Jurkat, Clone E6-1 (cell line): Measurements from ENCODE around the gene SORCS3.

Experiments used
- DNase-seq: peaks from one replicate; pipeline ENCODE4 v3.0.0-alpha.2; 2011; ENCODE audit warnings: low read depth, low spot score
- H3K4me3 ChIP-seq: 2 replicates; pipeline ENCODE4 v1.5.1; 2011; ENCODE audit warnings: mild to moderate bottlenecking, low read length, control low read depth, moderate library complexity

Gene SORCS3

GRCh38 chr10:105187243-105187642, 546.2 kb downstream of the SORCS3 start:
- no peak overlapping the region for H3K4me3 ChIP-seq
- no peak for DNase-seq

- DNase-seq: no peak
- no peak overlapping the region for H3K4me3 ChIP-seq
Observed at GRCh38 chr10:105188737-105189462, 547.8 kb downstream of the SORCS3 start.

DNA sequence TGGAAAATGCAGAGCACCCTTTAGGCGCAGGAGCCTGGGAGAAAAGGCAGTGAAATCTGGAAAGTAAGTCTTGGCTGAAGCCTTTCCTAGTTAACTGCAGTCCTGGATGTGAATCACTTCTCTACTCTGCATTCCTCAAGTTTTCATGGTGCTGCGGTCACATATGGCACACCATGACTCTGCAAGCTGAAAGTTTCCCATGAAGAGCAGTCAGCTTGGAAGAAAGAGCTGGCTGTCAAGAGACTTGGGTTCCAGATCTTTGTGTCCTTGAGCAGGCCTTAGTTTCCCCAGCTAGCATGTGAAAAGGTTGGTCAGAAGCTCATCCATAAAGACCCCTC, 548.3 kb downstream of the SORCS3 start:
- DNase-seq: no peak
- H3K4me3 ChIP-seq: no peak overlapping the region

GRCh38 chr10:105192146-105192545, 551.1 kb downstream of the SORCS3 start:
- no peak for DNase-seq

GRCh38 chr10:105192861-105193260, 551.8 kb downstream of the SORCS3 start:
- H3K4me3 ChIP-seq: no peak overlapping the region
- no peak for DNase-seq

More at GRCh38 chr10:105192146-105192545, 551.1 kb downstream of the SORCS3 start:
- no peak overlapping the region for H3K4me3 ChIP-seq

DNA sequence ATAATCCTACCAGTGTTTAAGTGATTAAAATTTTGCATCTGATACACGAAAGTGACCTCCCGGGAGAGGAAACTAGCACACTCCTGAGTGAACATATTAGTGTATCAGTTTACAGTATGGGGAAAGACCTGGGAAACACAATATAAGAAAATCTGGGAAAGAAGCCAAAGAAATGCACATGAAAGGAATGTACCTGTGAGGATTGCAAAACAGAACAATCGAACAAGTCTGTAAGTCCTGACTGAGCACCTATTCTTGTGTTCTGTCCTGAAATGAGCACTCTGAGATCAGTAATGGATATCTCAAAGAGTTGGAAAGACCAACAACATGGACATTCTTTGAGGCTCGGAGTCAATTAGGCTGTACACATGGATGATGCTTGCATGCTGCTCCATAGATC, 554.7 kb downstream of the SORCS3 start:
- H3K4me3 ChIP-seq: no peak overlapping the region
- DNase-seq: no peak

DNA sequence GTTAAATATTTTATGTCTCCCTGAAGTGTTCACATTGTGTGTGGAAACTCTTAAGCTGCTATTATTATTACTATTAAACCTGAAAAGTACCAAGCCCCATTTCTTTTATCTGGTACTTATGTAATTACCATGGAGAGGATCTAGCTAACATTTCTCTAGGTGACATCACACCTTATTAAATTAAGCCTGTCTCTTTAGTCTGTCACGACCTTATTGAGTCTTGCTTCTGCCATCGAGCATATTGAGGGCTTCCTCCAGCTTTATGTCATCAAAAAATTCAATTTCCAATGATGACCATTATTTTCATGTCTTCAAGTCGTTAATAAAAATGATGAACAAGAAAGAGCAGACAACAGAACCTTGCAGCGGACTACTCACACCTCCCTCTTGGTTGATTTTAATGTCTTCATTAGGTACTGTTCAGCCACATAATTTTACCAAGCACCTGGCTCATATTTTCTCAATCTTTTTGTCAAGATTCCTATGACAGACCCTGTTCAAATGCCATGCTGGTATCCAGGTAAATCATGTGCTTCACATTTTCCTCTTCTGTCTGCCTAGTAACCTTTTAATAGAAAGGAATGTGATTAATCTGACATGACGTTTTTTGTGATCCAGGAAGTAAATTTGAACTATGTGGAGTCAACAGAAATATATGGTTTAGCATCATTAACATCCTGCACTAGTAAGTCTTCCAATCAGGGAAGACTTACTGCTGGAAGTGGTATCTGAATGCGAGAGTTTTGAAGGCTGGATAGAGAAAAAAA, 556.7 kb downstream of the SORCS3 start:
- H3K4me3 ChIP-seq: no peak overlapping the region
- DNase-seq: no peak

GRCh38 chr10:105206616-105207015, 565.5 kb downstream of the SORCS3 start:
- DNase-seq: no peak
- no peak overlapping the region for H3K4me3 ChIP-seq

GRCh38 chr10:105207476-105207995, 566.4 kb downstream of the SORCS3 start:
- DNase-seq: no peak
- H3K4me3 ChIP-seq: no peak overlapping the region

GRCh38 chr10:105210546-105210945, 569.5 kb downstream of the SORCS3 start:
- H3K4me3 ChIP-seq: no peak overlapping the region
- no peak for DNase-seq

GRCh38 chr10:105237685-105238084, 596.6 kb downstream of the SORCS3 start:
- H3K4me3 ChIP-seq: no peak overlapping the region
- DNase-seq: no peak

- no peak overlapping the region for H3K4me3 ChIP-seq
Observed at GRCh38 chr10:105239311-105240219, 598.5 kb downstream of the SORCS3 start.

DNA sequence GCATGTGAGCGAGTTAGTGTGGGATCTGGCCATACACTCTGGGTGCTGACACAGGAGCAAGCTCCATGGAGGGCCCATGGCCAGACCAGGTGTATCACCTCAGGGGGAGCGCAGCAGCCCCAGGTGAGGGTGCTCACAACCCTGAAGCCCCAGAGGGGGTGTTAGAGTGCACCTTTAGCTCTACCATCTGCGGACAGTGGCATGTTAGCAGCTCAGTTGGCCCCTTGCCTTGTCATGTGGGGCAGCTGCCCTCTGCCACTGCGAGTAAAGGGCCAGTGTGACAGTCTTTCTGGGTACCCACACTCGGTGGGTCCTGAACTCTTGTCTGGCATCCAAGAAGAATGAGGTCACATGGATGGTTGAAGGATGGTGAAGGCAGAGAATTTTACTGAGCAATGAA, 600.2 kb downstream of the SORCS3 start:
- DNase-seq: no peak
- H3K4me3 ChIP-seq: no peak overlapping the region

More at GRCh38 chr10:105239311-105240219, 598.5 kb downstream of the SORCS3 start:
- no peak for DNase-seq

DNA sequence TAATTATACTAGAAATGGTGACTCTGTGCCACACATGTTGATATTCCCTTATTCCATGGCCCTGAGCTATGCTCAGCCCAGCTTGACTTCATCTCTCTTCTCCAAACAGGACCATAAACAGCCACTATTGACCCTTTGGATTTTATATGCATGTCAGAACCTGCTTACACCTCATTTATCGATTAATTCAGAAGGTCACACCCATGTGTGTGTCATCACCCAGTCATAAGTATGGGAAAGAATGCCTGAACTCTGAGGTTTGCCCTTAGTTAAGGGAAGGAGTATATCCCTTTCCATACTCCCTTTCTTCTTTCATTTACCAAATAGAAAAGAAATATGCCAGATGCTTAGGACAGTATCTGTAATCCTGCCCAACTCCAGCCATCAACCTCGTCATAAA, 602.3 kb downstream of the SORCS3 start:
- H3K4me3 ChIP-seq: no peak overlapping the region
- DNase-seq: no peak

DNA sequence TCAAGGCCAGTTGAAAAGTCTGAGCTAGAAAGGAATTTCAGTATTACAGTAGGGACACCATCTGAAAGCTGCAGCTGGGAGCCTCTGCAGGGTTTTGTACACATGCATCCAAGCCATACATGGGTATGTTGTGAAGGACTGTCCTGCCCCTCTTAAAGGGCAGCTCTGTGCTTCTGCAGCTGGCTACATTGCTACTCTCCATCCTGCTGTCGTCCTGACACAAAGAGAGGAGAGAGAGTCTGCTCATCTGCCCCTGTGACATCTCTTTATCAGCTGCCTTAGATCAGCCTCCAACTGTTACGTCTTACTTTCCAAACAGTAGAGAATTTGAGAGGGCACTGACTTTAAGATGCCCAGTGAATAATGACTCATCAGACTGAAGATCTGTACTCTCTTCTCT, 602.7 kb downstream of the SORCS3 start:
- no peak overlapping the region for H3K4me3 ChIP-seq

DNA sequence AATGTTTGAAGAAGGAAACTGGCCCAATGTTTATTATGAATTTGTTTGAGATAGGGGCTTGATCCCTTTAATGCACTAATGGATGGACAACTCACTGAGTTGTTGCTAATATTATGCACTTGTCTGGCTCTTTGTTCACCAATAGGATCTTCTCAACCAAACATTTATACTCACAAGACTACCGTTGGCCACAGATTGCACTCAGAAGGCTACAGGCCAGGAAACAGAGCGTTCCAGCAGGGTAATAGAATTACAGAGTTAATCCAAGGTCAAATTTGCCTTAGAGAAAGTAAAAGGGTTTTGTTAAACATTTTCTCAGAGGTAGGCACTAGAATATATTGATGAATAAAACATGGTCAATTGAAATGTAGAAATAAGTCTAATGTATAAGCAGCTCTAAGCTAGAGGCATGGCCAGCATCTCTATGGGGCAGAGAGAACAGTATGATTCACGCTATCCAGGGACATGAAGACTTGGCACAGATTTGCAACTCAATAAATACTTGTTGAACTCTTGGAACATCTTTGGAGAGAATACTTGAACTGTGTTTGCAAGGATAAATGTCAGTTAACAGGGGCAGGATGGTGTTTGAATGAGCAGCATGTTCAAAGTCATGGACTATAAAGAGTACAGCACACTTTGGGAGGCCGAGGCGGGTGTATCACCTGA, 606.9 kb downstream of the SORCS3 start:
- no peak for DNase-seq
- no peak overlapping the region for H3K4me3 ChIP-seq

More for the DNA sequence above, 602.7 kb downstream of the SORCS3 start:
- no peak for DNase-seq

DNA sequence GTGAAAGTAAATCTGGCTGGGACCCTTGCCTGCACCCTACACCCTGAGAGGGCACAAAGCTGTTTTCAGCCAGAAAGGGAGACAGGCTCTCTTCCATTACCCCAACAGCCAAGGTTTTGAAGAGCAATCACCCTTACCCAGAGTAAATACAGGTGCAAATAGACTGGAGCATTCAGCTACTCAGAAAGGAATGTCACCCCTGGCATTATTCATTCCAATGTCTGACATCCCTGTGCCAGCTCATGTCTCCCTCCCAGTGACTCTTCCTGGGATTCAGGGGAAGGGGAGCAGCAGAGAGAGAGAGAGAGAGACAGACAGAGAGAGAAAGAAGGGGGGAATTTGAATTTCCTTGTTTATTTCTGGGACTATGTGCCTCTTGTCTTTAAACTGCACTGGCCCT, 611.8 kb downstream of the SORCS3 start:
- H3K4me3 ChIP-seq: no peak overlapping the region
- DNase-seq: no peak

- DNase-seq: no peak
- H3K4me3 ChIP-seq: no peak overlapping the region
Observed at GRCh38 chr10:105253515-105254212, 612.6 kb downstream of the SORCS3 start.
